ENCODE measurements around the gene ANKMY1. TPM values are rescaled to one million over a fixed set of nuclear protein-coding genes. Genes with fewer than 3 reads are reported as not detected.

Gene ANKMY1
- total and polyA plus RNA-seq, 2 of the 13 experiments (the other 11 are each of a cell fraction or from before 2014, with no cell fraction given): 11.7 to 18.8 TPM

- TF ChIP-seq ELF1 (CRISPR knock-in tag; IDR thresholded peaks at IDR 0.05) (peak; percentile 94), GABPA (IDR thresholded peaks at IDR 0.05; ENCODE audit: low read depth, low read length) (no peak), GABPA (CRISPR knock-in tag; IDR thresholded peaks at IDR 0.05; ENCODE audit: low read depth) (peak; percentile 87), SMAD3 (CRISPR knock-in tag; IDR thresholded peaks at IDR 0.05) (peak; percentile 93; the same call in 1 of the 2 replicates)
Measured at GRCh38 chr2:240604291-240604938, 46.6 kb upstream of the ANKMY1 start (continued).

GRCh38 chr2:240603846-240604245 is 46.1 kb upstream of the ANKMY1 start:
- Histone ChIP-seq H2AFZ (ENCODE audit: low read length) (no peak overlapping the region), H3K36me3 (replicated peaks in 1 of 2; ENCODE audit: control insufficient read depth in 1 of 2, insufficient read depth in 2 of 2, low read length in 2 of 2) (no peaks in the 10 kb centered on the region), H3K79me2 (ENCODE audit: insufficient read depth, low read length) (peaks cover 36% of the 10 kb centered on the region), H3K4me2 (ENCODE audit: low read depth, low read length) (peak overlapping the region; percentile 91), H3K27ac (ENCODE audit: extremely low read length, insufficient read depth, low read length) (peak overlapping the region; percentile 91), H3K9ac (ENCODE audit: insufficient read depth, low read depth, low read length) (peak overlapping the region; percentile 78), H3K4me1 (ENCODE audit: insufficient read depth, low read length) (peaks cover 65% of the 10 kb centered on the region), H4K20me1 (ENCODE audit: insufficient read depth, low read length) (0 out of 2 replicates have a peak, but pooled peaks cover 5% of the 10 kb centered on the region), H3K9me3 (ENCODE audit: low read length) (no peaks in the 10 kb centered on the region), H3K27me3 (ENCODE audit: control insufficient read depth in 1 of 2, insufficient read depth in 2 of 2, low read length in 2 of 2) (no peaks in the 10 kb centered on the region), H3K4me3 (replicated peaks in 1 of 3; ENCODE audit: insufficient read depth in 1 of 3, low read depth in 2 of 3, low read length in 3 of 3) (peak overlapping the region in 1 of 3 experiments; percentile 74; a peak in 1 of 6 replicates)
- BruUV-seq (replicated peaks): no TSS peak
- no peak for FAIRE-seq
- whole genome bisulfite sequencing (ENCODE audit: low lambda C conversion rate): 80% methylated on average over 10 of the region's 10 CpGs
- in situ Hi-C loops (cut with HindIII; ENCODE audit: extremely low pct_ligation_motif_present, low pct_unique_long_range_greater_than_20kb): no loop called here
- ChIA-PET CTCF (ENCODE audit: low intra/inter-chr PET ratio, low total read pairs) (interaction anchor here (1.1 to 1.4 kb wide), 3 partner anchors 17 to 90 kb away, joined by 4 to 5 read pairs (median 4); partner anchors contain the start of gene CAPN10), POLR2A (interaction anchor here (0.8 to 9.7 kb wide), 14 partner anchors 9 to 270 kb away, joined by 3 to 147 read pairs (median 4); partner anchors contain the start of genes CAPN10, DUSP28, GPR35 and RNPEPL1)
- intact Hi-C loops (cut with micrococcal nuclease; ENCODE audit: unreplicated experiment): loop anchor here (1.0 to 10.0 kb wide), 2 partner anchors 18 to 231 kb away; partner anchors contain the start of gene CAPN10
- ATAC-seq: peak; percentile 7
- DNase-seq (ENCODE audit: low spot score): no peak
- TF ChIP-seq RXRA (CRISPR knock-in tag; IDR thresholded peaks at IDR 0.05) (0 out of 2 replicates have a peak, but pooled peaks have one; percentile 13), ZFP36L2 (CRISPR knock-in tag; IDR thresholded peaks at IDR 0.05) (no peak), ZNF234 (CRISPR knock-in tag; conservative IDR thresholded peaks at IDR 0.05) (no peak), ZUFSP (CRISPR knock-in tag; IDR thresholded peaks at IDR 0.05; ENCODE audit: borderline replicate concordance) (0 out of 2 replicates have a peak, but pooled peaks have one; percentile 65), AGO1 (IDR thresholded peaks at IDR 0.05; ENCODE audit: low read depth, low read length, poor library complexity, severe bottlenecking) (peak; percentile 29), ZNF274 (CRISPR knock-in tag; IDR thresholded peaks at IDR 0.05) (no peak), AGO2 (optimal IDR thresholded peaks at IDR 0.05; ENCODE audit: low read depth, low read length) (peak; percentile 54), MXD4 (CRISPR knock-in tag; IDR thresholded peaks at IDR 0.05) (no peak), HDAC2 (CRISPR knock-in tag; IDR thresholded peaks at IDR 0.05) (no peak), ZNF160 (CRISPR knock-in tag; IDR thresholded peaks at IDR 0.05) (no peak), SMC3 (IDR thresholded peaks at IDR 0.05; ENCODE audit: low read length) (no peak), SOX5 (CRISPR knock-in tag; IDR thresholded peaks at IDR 0.05; ENCODE audit: borderline replicate concordance) (no peak), NFATC3 (CRISPR knock-in tag; IDR thresholded peaks at IDR 0.05) (no peak), ZNF567 (CRISPR knock-in tag; IDR thresholded peaks at IDR 0.05; ENCODE audit: borderline replicate concordance) (no peak), ZNF672 (CRISPR knock-in tag; IDR thresholded peaks at IDR 0.05) (no peak), ZNF317 (CRISPR knock-in tag; IDR thresholded peaks at IDR 0.05) (no peak)
- TF ChIP-seq, protein P1, sequence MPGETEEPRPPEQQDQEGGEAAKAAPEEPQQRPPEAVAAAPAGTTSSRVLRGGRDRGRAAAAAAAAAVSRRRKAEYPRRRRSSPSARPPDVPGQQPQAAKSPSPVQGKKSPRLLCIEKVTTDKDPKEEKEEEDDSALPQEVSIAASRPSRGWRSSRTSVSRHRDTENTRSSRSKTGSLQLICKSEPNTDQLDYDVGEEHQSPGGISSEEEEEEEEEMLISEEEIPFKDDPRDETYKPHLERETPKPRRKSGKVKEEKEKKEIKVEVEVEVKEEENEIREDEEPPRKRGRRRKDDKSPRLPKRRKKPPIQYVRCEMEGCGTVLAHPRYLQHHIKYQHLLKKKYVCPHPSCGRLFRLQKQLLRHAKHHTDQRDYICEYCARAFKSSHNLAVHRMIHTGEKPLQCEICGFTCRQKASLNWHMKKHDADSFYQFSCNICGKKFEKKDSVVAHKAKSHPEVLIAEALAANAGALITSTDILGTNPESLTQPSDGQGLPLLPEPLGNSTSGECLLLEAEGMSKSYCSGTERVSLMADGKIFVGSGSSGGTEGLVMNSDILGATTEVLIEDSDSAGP (CRISPR knock-in tag; IDR thresholded peaks at IDR 0.05; ENCODE audit: borderline replicate concordance): peak; percentile 17; the same call in 1 of the 2 replicates

Measured in HepG2 (cell line).